WTC11 (cell line): ENCODE data around the gene CABLES1. TPM values are rescaled to one million over a fixed set of nuclear protein-coding genes. Genes with fewer than 3 reads are reported as not detected.

Source experiments
- ATAC-seq: fragments of 200-7000 bp; cut with Tn5 transposase; 2 replicates; pipeline ENCODE4 v1.10.0; 2021; ENCODE audit warnings: mild to moderate bottlenecking, moderate library complexity
- CTCF ChIA-PET: fragments of 300-600 bp; sonication (Branson Sonifier 250); formaldehyde crosslinking; loops from one replicate; lab custom pipeline; 2021; ENCODE audit warnings: antibody characterized with exemption; lab: Charles Lee
- POLR2A ChIA-PET: fragments of 350-600 bp; sonication (Branson Sonifier 250); formaldehyde crosslinking; loops from one replicate; lab custom pipeline; 2021; ENCODE audit warnings: antibody characterized with exemption; lab: Charles Lee
- DNase-seq: peaks from one replicate; pipeline ENCODE4 v3.0.0; 2021; ENCODE audit warnings: low spot score
- H3K27ac Mint-ChIP-seq: 2 replicates; pipeline ENCODE4 v1.8.0; 2021; ENCODE audit warnings: mixed read lengths
- H3K27me3 Mint-ChIP-seq: 2 replicates; pipeline ENCODE4 v1.8.0; 2021; ENCODE audit warnings: low read depth, mild to moderate bottlenecking, moderate library complexity, mixed read lengths
- H3K36me3 Mint-ChIP-seq: 2 replicates; pipeline ENCODE4 v1.8.0; 2021; ENCODE audit warnings: mixed read lengths
- H3K4me1 Mint-ChIP-seq: 2 replicates; pipeline ENCODE4 v1.8.0; 2022; ENCODE audit warnings: mixed read lengths
- H3K4me3 Mint-ChIP-seq: 2 replicates; pipeline ENCODE4 v1.8.0; 2021; ENCODE audit warnings: mild to moderate bottlenecking, moderate library complexity, mixed read lengths
- H3K9me3 Mint-ChIP-seq: 2 replicates; pipeline ENCODE4 v1.8.0; 2021; ENCODE audit warnings: mixed read lengths
- CBFB ChIP-seq: sonication (generic); formaldehyde crosslinking; IDR thresholded peaks from 2 replicates; pipeline ENCODE4 v1.8.1; 2022; ENCODE audit warnings: mild to moderate bottlenecking, low read depth, missing genetic modification reagents
- CREM ChIP-seq: sonication (generic); formaldehyde crosslinking; IDR thresholded peaks from 2 replicates; pipeline ENCODE4 v1.8.1; 2022; ENCODE audit warnings: mild to moderate bottlenecking, missing genetic modification reagents, moderate library complexity
- E2F4 ChIP-seq: sonication (generic); formaldehyde crosslinking; IDR thresholded peaks from 2 replicates; pipeline ENCODE4 v1.8.1; 2022; ENCODE audit warnings: low read depth, mild to moderate bottlenecking, moderate library complexity, missing genetic modification reagents, borderline replicate concordance
- ERG ChIP-seq: fragments of 250-450 bp; sonication (Bioruptor Pico); IDR thresholded peaks from 2 replicates; pipeline ENCODE4 v1.8.0; 2021; ENCODE audit warnings: mild to moderate bottlenecking
- FOXK1 ChIP-seq: sonication (generic); formaldehyde crosslinking; IDR thresholded peaks from 2 replicates; pipeline ENCODE4 v1.8.0; 2022; ENCODE audit warnings: mild to moderate bottlenecking, moderate library complexity, missing genetic modification reagents
- FOXP1 ChIP-seq: sonication (generic); formaldehyde crosslinking; IDR thresholded peaks from 2 replicates; pipeline ENCODE4 v1.8.0; 2022; ENCODE audit warnings: missing genetic modification reagents, mild to moderate bottlenecking, moderate library complexity, borderline replicate concordance
- GRHL2 ChIP-seq: fragments of 250-450 bp; sonication (Bioruptor Pico); IDR thresholded peaks from 2 replicates; pipeline ENCODE4 v1.8.0; 2022; ENCODE audit warnings: mild to moderate bottlenecking, moderate library complexity; ENCODE audit not compliant: insufficient replicate concordance, severe bottlenecking
- SMAD3 ChIP-seq: sonication (generic); formaldehyde crosslinking; IDR thresholded peaks from 2 replicates; pipeline ENCODE4 v1.8.0; 2022; ENCODE audit warnings: missing genetic modification reagents, mild to moderate bottlenecking, borderline replicate concordance
- SMAD4 ChIP-seq: sonication (generic); formaldehyde crosslinking; IDR thresholded peaks from 2 replicates; pipeline ENCODE4 v1.8.0; 2022; ENCODE audit warnings: mild to moderate bottlenecking, missing genetic modification reagents
- SOX15 ChIP-seq: fragments of 250-450 bp; sonication (Bioruptor Pico); IDR thresholded peaks from 2 replicates; pipeline ENCODE4 v1.9.0; 2021; ENCODE audit warnings: mild to moderate bottlenecking
- TCF7 ChIP-seq: sonication (generic); formaldehyde crosslinking; IDR thresholded peaks from 2 replicates; pipeline ENCODE4 v1.8.0; 2022; ENCODE audit warnings: mild to moderate bottlenecking, low read depth, missing genetic modification reagents, moderate library complexity
- ZNF263 ChIP-seq: sonication (generic); formaldehyde crosslinking; IDR thresholded peaks from 2 replicates; pipeline ENCODE4 v1.8.1; 2022; ENCODE audit warnings: low read depth, mild to moderate bottlenecking, moderate library complexity, missing genetic modification reagents
- ZNF671 ChIP-seq: fragments of 250-450 bp; sonication (Bioruptor Pico); IDR thresholded peaks from 2 replicates; pipeline ENCODE4 v1.8.0; 2021; ENCODE audit warnings: mild to moderate bottlenecking
- total RNA-seq: library from RNA; stranded (reverse); gene quantifications from 3 replicates; pipeline ENCODE4 v1.2.3, GENCODE V29; 2021
- TF ChIP-seq, protein P1 (sequence below): sonication (generic); formaldehyde crosslinking; IDR thresholded peaks from 2 replicates; pipeline ENCODE4 v1.8.1; 2022; ENCODE audit warnings: mild to moderate bottlenecking, missing genetic modification reagents, moderate library complexity, borderline replicate concordance
- TF ChIP-seq, protein P2 (sequence below): sonication (generic); formaldehyde crosslinking; IDR thresholded peaks from 2 replicates; pipeline ENCODE4 v1.8.0; 2023; ENCODE audit warnings: missing genetic modification reagents
- TF ChIP-seq, protein P3 (sequence below): sonication (generic); formaldehyde crosslinking; IDR thresholded peaks from 2 replicates; pipeline ENCODE4 v1.8.1; 2023; ENCODE audit warnings: mild to moderate bottlenecking, missing genetic modification reagents, moderate library complexity
- TF ChIP-seq, protein P4 (sequence below): sonication (generic); formaldehyde crosslinking; IDR thresholded peaks from 2 replicates; pipeline ENCODE4 v1.8.0; 2022; ENCODE audit warnings: mild to moderate bottlenecking, missing genetic modification reagents

Gene CABLES1
- total RNA-seq, 1 experiment from 2014 or later, result 17.0 TPM

DNA sequence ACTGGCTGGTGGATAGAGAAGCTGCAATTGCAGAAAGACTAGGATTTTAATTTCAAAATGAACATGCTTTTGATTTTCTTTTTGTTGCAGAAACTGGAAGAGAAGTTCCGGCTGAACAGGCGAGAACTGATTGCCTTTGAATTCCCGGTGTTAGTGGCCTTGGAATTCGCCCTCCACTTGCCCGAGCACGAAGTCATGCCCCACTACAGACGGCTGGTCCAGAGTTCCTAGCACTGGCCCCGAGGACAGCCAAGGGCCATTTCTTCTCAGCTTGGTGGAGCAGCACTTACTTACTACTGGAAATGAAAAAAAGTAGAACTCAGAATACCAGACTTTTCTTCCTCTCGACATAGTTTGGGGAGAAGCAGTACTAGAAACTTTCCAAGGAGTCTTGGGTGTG, 121.9 kb downstream of the CABLES1 start:
- peaks cover 59% of the 10 kb centered on the region for H3K36me3 Mint-ChIP-seq
- DNase-seq (no peak), ATAC-seq (no peak)
- no peaks in the 10 kb centered on the region for H3K9me3 Mint-ChIP-seq
- peaks cover 43% of the 10 kb centered on the region for H3K4me1 Mint-ChIP-seq
- CTCF ChIA-PET, result interaction anchor here (1.3 kb wide), 1 partner anchor 50 kb away, joined by 3 read pairs; no protein-coding TSS in a partner anchor
- TF ChIP-seq FOXP1 (CRISPR knock-in tag) (no peak), CREM (no peak), ZNF263 (no peak), TCF7 (CRISPR knock-in tag) (no peak)
- TF ChIP-seq, protein P1, sequence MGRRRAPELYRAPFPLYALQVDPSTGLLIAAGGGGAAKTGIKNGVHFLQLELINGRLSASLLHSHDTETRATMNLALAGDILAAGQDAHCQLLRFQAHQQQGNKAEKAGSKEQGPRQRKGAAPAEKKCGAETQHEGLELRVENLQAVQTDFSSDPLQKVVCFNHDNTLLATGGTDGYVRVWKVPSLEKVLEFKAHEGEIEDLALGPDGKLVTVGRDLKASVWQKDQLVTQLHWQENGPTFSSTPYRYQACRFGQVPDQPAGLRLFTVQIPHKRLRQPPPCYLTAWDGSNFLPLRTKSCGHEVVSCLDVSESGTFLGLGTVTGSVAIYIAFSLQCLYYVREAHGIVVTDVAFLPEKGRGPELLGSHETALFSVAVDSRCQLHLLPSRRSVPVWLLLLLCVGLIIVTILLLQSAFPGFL (CRISPR knock-in tag), result no peak
- TF ChIP-seq, protein P2, sequence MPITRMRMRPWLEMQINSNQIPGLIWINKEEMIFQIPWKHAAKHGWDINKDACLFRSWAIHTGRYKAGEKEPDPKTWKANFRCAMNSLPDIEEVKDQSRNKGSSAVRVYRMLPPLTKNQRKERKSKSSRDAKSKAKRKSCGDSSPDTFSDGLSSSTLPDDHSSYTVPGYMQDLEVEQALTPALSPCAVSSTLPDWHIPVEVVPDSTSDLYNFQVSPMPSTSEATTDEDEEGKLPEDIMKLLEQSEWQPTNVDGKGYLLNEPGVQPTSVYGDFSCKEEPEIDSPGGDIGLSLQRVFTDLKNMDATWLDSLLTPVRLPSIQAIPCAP (CRISPR knock-in tag), result no peak
- TF ChIP-seq, protein P3, sequence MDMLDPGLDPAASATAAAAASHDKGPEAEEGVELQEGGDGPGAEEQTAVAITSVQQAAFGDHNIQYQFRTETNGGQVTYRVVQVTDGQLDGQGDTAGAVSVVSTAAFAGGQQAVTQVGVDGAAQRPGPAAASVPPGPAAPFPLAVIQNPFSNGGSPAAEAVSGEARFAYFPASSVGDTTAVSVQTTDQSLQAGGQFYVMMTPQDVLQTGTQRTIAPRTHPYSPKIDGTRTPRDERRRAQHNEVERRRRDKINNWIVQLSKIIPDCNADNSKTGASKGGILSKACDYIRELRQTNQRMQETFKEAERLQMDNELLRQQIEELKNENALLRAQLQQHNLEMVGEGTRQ, result no peak
- H3K27ac Mint-ChIP-seq, result peak overlapping the region; percentile 74
- H3K27me3 Mint-ChIP-seq, result no peaks in the 10 kb centered on the region
- no peak overlapping the region for H3K4me3 Mint-ChIP-seq
- POLR2A ChIA-PET, result no interaction called here

DNA sequence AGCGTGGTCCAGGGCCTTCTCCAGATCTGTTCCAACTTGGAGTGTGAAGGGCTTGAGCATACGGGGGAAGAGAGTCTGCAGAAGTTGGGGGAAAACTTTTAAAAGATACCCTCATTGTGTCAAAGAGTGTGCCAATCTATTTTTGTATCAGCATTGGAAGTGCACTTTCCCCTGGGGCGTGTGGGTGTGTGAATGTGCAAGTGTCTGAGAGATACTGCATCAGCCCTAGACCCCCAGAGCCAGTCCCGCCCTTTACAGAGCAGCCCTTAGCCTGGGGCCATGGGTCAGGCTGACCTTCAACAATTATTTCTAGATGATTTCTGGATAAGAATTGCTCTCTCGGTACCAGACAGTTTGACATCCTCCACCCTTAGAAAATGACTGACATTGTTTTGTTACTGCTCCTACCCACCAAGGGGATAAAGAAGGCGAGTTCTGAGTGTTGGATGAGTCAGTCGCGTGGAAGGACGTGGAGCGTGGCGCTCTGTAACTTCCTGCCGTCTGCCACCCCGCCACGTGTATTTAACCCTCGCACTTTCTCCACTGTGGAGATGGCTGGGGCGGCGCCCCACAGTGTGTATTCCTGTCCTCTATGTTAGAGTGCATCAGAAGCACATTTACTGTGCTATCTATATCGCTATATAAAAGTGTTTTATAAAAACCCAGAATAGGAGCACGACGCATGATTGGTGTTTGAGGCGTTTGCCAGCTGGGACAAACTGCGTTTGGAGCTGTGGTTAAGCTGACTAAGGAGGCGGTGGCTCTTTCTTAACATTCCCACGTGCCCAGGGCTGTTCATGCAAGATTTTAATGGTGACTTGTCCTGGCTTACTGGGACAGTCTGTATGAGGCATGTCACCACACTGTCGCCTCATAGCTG, 122.6 kb downstream of the CABLES1 start:
- ChIA-PET CTCF (interaction anchor here (1.3 to 3.5 kb wide), 4 partner anchors 15 to 122 kb away, joined by 3 to 19 read pairs (median 12); no protein-coding TSS in a partner anchor), POLR2A (no interaction called here)
- Mint-ChIP-seq H3K4me1 (peaks cover 43% of the 10 kb centered on the region), H3K4me3 (no peak overlapping the region), H3K36me3 (peaks cover 51% of the 10 kb centered on the region), H3K27me3 (no peaks in the 10 kb centered on the region), H3K9me3 (no peaks in the 10 kb centered on the region), H3K27ac (peak overlapping the region; percentile 97)
- TF ChIP-seq ERG (CRISPR knock-in tag) (no peak), ZNF671 (CRISPR knock-in tag) (no peak), CBFB (CRISPR knock-in tag) (no peak)
- TF ChIP-seq, protein P4, sequence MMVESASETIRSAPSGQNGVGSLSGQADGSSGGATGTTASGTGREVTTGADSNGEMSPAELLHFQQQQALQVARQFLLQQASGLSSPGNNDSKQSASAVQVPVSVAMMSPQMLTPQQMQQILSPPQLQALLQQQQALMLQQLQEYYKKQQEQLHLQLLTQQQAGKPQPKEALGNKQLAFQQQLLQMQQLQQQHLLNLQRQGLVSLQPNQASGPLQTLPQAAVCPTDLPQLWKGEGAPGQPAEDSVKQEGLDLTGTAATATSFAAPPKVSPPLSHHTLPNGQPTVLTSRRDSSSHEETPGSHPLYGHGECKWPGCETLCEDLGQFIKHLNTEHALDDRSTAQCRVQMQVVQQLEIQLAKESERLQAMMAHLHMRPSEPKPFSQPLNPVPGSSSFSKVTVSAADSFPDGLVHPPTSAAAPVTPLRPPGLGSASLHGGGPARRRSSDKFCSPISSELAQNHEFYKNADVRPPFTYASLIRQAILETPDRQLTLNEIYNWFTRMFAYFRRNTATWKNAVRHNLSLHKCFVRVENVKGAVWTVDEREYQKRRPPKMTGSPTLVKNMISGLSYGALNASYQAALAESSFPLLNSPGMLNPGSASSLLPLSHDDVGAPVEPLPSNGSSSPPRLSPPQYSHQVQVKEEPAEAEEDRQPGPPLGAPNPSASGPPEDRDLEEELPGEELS (CRISPR knock-in tag), result no peak
- no peak for DNase-seq
- ATAC-seq, result no peak

GRCh38 chr18:23258566-23259469, 123.5 kb downstream of the CABLES1 start:
- 0 out of 2 replicates have a peak, but pooled peaks cover 2% of the 10 kb centered on the region for H3K27me3 Mint-ChIP-seq
- DNase-seq (no peak), ATAC-seq (no peak)
- peaks cover 49% of the 10 kb centered on the region for H3K4me1 Mint-ChIP-seq
- H3K4me3 Mint-ChIP-seq, result peak overlapping the region; percentile 2; the same call in 1 of the 2 replicates
- TF ChIP-seq SOX15 (CRISPR knock-in tag) (no peak), SMAD3 (CRISPR knock-in tag) (no peak), GRHL2 (CRISPR knock-in tag) (no peak), E2F4 (CRISPR knock-in tag) (no peak), FOXK1 (CRISPR knock-in tag) (no peak), SMAD4 (no peak)
- H3K27ac Mint-ChIP-seq, result peak overlapping the region; percentile 97
- H3K9me3 Mint-ChIP-seq, result 0 out of 2 replicates have a peak, but pooled peaks cover 5% of the 10 kb centered on the region
- peaks cover 46% of the 10 kb centered on the region for H3K36me3 Mint-ChIP-seq
- CTCF ChIA-PET, result interaction anchor here (0.6 to 3.5 kb wide), 8 partner anchors 9 to 460 kb away, joined by 3 to 19 read pairs (median 10); no protein-coding TSS in a partner anchor
- POLR2A ChIA-PET, result interaction anchor here (1.0 to 2.6 kb wide), 6 partner anchors 9 to 124 kb away, joined by 3 to 12 read pairs (median 4); partner anchors contain the start of gene CABLES1
